HG02970 (cell line): ENCODE results near the gene PTMS.

ENCODE experiments used
- ATAC-seq: cut with Tn5 transposase; IDR thresholded peaks from one replicate; pipeline ENCODE4 v1.9.1; 2021; ENCODE audit warnings: mild to moderate bottlenecking, moderate library complexity, moderate number of reproducible peaks; ENCODE audit not compliant: unreplicated experiment, low FRiP score

Gene PTMS

GRCh38 chr12:6751767-6752166 lies 14.4 kb upstream of the PTMS start:
- no peak for ATAC-seq

GRCh38 chr12:6752167-6752920 lies 13.8 kb upstream of the PTMS start:
- no peak for ATAC-seq

- ATAC-seq, result peak; percentile 89
Measured at GRCh38 chr12:6752921-6753771, 13.0 kb upstream of the PTMS start, which contains the start of gene MLF2. MLF2 (minus strand) TSS chr12:6753141; CDS start chr12:6752334, 807 bp downstream.

GRCh38 chr12:6753772-6754356 lies 12.3 kb upstream of the PTMS start:
- no peak for ATAC-seq

- no peak for ATAC-seq
Measured at GRCh38 chr12:6754411-6754810, 11.8 kb upstream of the PTMS start.

- ATAC-seq, result no peak
Measured at GRCh38 chr12:6757028-6757690, 9.0 kb upstream of the PTMS start.

- ATAC-seq, result no peak
Measured at GRCh38 chr12:6758506-6759095, 7.6 kb upstream of the PTMS start.

GRCh38 chr12:6759741-6760140 lies 6.4 kb upstream of the PTMS start:
- ATAC-seq, result no peak

- no peak for ATAC-seq
Measured at GRCh38 chr12:6763380-6763779, 2.8 kb upstream of the PTMS start.

- peak; percentile 46 for ATAC-seq
Measured at GRCh38 chr12:6764011-6764828, 1.9 kb upstream of the PTMS start.

- no peak for ATAC-seq
Measured at GRCh38 chr12:6765048-6765633, 1.0 kb upstream of the PTMS start.

- no peak for ATAC-seq
Measured at GRCh38 chr12:6766651-6767349, 637 bp downstream of the PTMS start.

GRCh38 chr12:6767353-6768319 lies 1.5 kb downstream of the PTMS start:
- no peak for ATAC-seq

- no peak for ATAC-seq
Measured at GRCh38 chr12:6768437-6768914, 2.3 kb downstream of the PTMS start.

- no peak for ATAC-seq
Measured at GRCh38 chr12:6768990-6769389, 2.8 kb downstream of the PTMS start.

GRCh38 chr12:6769666-6770065 lies 3.5 kb downstream of the PTMS start:
- ATAC-seq, result no peak

GRCh38 chr12:6770094-6770493 lies 3.9 kb downstream of the PTMS start:
- no peak for ATAC-seq
